ENCODE measurements around the gene AP3D1.

Gene AP3D1

GRCh38 chr19:2051773-2052704, 99.3 kb downstream of the AP3D1 start:
- peak overlapping the region; percentile 97 for H3K27ac ChIP-seq
- no peaks in the 10 kb centered on the region for H3K9me3 ChIP-seq
- no peaks in the 10 kb centered on the region for H3K27me3 ChIP-seq
- TF ChIP-seq CTCF (IDR thresholded peaks at IDR 0.05): no peak
- H3K4me1 ChIP-seq (ENCODE audit: control insufficient read depth in 1 of 2, insufficient read depth in 1 of 2, low read depth in 1 of 2, low read length in 1 of 2): peaks cover 54 to 61% of the 10 kb centered on the region in 2 experiments
- peaks cover 28% of the 10 kb centered on the region for H3K36me3 ChIP-seq
- peak overlapping the region; percentile 80 to 86 for H3K4me3 ChIP-seq (ENCODE audit: low read depth in 1 of 2, low read length in 1 of 2)

- peak; percentile 84 for TF ChIP-seq CTCF (IDR thresholded peaks at IDR 0.05)
- peak within 1 kb of the TSS; percentile 80 to 86 for H3K4me3 ChIP-seq (ENCODE audit: low read depth in 1 of 2, low read length in 1 of 2)
- H3K27me3 ChIP-seq: no peaks in the 10 kb centered on the region
- H3K4me1 ChIP-seq (ENCODE audit: control insufficient read depth in 1 of 2, insufficient read depth in 1 of 2, low read depth in 1 of 2, low read length in 1 of 2): peaks cover 49 to 58% of the 10 kb centered on the region in 2 experiments
- H3K27ac ChIP-seq: peak within 1 kb of the TSS; percentile 97
- H3K9me3 ChIP-seq: no peaks in the 10 kb centered on the region
- peaks cover 36% of the 10 kb centered on the region for H3K36me3 ChIP-seq
These were observed 100.2 kb downstream of the AP3D1 start, which contains the start of gene MKNK2 for GRCh38 chr19:2050991-2051772. MKNK2 (minus strand) TSS chr19:2051244; CDS start chr19:2050851, 393 bp downstream.
